ENCODE measurements around the gene PHOX2B. TPM values are rescaled to one million over a fixed set of nuclear protein-coding genes. Genes with fewer than 3 reads are reported as not detected.
"Not testable (repeated sequence)": the region's sequence is repeated elsewhere in the genome, so short reads cannot be mapped to it uniquely, and the experiment has no call there.

Gene PHOX2B
- total RNA-seq, 1 experiment from 2014 or later = not detected

- intact Hi-C loops (cut with micrococcal nuclease; ENCODE audit: unreplicated experiment) = no loop called here
- Mint-ChIP-seq H3K27me3 (ENCODE audit: unreplicated experiment) (peaks cover 37% of the 10 kb centered on the region), H3K27ac (ENCODE audit: unreplicated experiment) (no peak overlapping the region), H3K4me1 (ENCODE audit: low read depth, unreplicated experiment) (no peaks in the 10 kb centered on the region), H3K4me3 (ENCODE audit: low read depth, unreplicated experiment) (no peak overlapping the region), H3K9me3 (ENCODE audit: low read depth, unreplicated experiment) (no peaks in the 10 kb centered on the region), H3K36me3 (ENCODE audit: insufficient read depth, unreplicated experiment) (no peaks in the 10 kb centered on the region)
- no peak for DNase-seq
- BruUV-seq (replicated peaks) = no TSS peak
- TF ChIP-seq CTCF (IDR thresholded peaks at IDR 0.05; ENCODE audit: unreplicated experiment) = no peak
- CTCF ChIA-PET = no interaction called here
Observed at GRCh38 chr4:41744572-41745291, 3.8 kb downstream of the PHOX2B start.

DNA sequence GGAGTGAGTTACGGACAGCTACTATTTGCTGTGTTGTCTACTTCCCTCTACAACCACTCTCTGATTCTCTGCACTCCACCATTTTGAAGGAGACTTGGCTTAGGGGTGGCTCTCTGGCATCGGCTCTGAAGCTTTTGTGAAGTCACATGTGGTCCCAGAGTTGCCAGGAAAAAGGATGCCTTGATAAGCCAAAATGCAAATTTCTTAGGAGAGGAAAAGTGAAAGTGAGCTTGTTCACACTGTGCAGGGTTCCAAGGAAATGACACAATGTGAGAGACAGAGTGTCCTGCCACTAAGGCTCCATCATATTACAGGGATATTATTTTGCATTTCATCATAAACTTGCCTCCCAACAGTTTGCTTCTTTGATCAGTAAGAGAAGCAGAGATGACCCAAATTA lies 7.2 kb downstream of the PHOX2B start:
- H3K27me3 Mint-ChIP-seq (ENCODE audit: unreplicated experiment) = peaks cover 9% of the 10 kb centered on the region
- H3K9me3 Mint-ChIP-seq (ENCODE audit: low read depth, unreplicated experiment) = no peaks in the 10 kb centered on the region
- no TSS peak for BruUV-seq (replicated peaks)
- H3K4me1 Mint-ChIP-seq (ENCODE audit: low read depth, unreplicated experiment) = no peaks in the 10 kb centered on the region
- TF ChIP-seq CTCF (IDR thresholded peaks at IDR 0.05; ENCODE audit: unreplicated experiment) = no peak
- DNase-seq = no peak
- H3K4me3 Mint-ChIP-seq (ENCODE audit: low read depth, unreplicated experiment) = no peak overlapping the region
- no peak overlapping the region for H3K27ac Mint-ChIP-seq (ENCODE audit: unreplicated experiment)
- intact Hi-C loops (cut with micrococcal nuclease; ENCODE audit: unreplicated experiment) = no loop called here
- CTCF ChIA-PET = no interaction called here
- no peaks in the 10 kb centered on the region for H3K36me3 Mint-ChIP-seq (ENCODE audit: insufficient read depth, unreplicated experiment)

DNA sequence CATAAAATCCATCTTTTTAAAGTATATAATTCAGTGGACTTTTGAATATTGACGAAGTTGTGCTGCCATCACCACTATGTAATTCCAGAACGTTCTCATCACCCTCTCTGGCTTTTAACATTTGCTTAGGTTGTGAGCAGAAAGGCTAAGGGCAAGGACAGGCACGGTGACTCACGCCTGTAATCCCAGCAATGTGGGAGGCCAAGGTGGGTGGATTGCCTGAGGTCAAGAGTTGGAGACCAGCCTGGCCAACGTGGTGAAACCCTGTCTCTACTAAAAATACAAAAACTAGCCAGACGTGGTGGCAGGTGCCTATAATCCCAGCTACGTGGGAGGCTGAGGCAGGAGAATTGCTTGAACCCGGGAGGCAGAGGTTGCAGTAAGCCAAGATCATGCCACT lies 11.0 kb downstream of the PHOX2B start:
- H3K9me3 Mint-ChIP-seq (ENCODE audit: low read depth, unreplicated experiment); CTCF ChIA-PET; DNase-seq; H3K27me3 Mint-ChIP-seq (ENCODE audit: unreplicated experiment); BruUV-seq (replicated peaks); H3K27ac Mint-ChIP-seq (ENCODE audit: unreplicated experiment); intact Hi-C loops (cut with micrococcal nuclease; ENCODE audit: unreplicated experiment); H3K4me1 Mint-ChIP-seq (ENCODE audit: low read depth, unreplicated experiment); H3K36me3 Mint-ChIP-seq (ENCODE audit: insufficient read depth, unreplicated experiment); H3K4me3 Mint-ChIP-seq (ENCODE audit: low read depth, unreplicated experiment): not testable (repeated sequence)

DNA sequence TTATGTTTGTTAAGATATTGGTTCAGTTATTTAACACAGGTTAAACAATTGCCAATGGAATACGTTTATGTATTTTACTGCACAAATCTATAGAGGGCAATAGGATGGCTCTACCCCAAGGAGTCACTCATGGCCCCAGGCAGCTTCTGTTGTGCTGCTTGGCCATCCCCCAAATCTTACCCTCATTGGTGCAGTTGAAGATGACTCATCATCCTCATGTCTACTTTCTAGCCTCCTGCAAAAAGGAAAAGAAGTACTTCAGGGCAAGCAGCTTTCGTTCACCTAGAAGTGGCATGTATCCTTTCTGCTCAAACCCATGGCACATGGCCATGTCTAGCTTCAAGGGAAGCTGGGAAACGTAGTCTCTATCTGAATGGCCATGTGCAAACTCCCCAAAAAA lies 14.2 kb downstream of the PHOX2B start:
- intact Hi-C loops (cut with micrococcal nuclease; ENCODE audit: unreplicated experiment) = no loop called here
- Mint-ChIP-seq H3K36me3 (ENCODE audit: insufficient read depth, unreplicated experiment) (no peaks in the 10 kb centered on the region), H3K4me1 (ENCODE audit: low read depth, unreplicated experiment) (no peaks in the 10 kb centered on the region)

More for the DNA sequence above, 14.2 kb downstream of the PHOX2B start:
- no peak for DNase-seq
- no peaks in the 10 kb centered on the region for H3K9me3 Mint-ChIP-seq (ENCODE audit: low read depth, unreplicated experiment)
- H3K27me3 Mint-ChIP-seq (ENCODE audit: unreplicated experiment) = peaks cover 27% of the 10 kb centered on the region
- H3K27ac Mint-ChIP-seq (ENCODE audit: unreplicated experiment) = no peak overlapping the region
- TF ChIP-seq CTCF (IDR thresholded peaks at IDR 0.05; ENCODE audit: unreplicated experiment) = no peak
- CTCF ChIA-PET = no interaction called here
- BruUV-seq (replicated peaks) = no TSS peak
- no peak overlapping the region for H3K4me3 Mint-ChIP-seq (ENCODE audit: low read depth, unreplicated experiment)
